Erythroblast (primary cell): ENCODE results near the gene NMT2.

Source experiments
- GATA1 ChIP-seq: IDR thresholded peaks from 2 replicates; pipeline ENCODE4 v1.6.1; 2011; ENCODE audit warnings: low read depth, mild to moderate bottlenecking, control low read depth, low read length, moderate library complexity
- POLR2A ChIP-seq: IDR thresholded peaks from 2 replicates; pipeline ENCODE4 v1.6.1; 2011; ENCODE audit warnings: mild to moderate bottlenecking, low read length

GRCh38 chr10:15176269-15176668, 7.8 kb upstream of the NMT2 start:
- TF ChIP-seq POLR2A (no peak), GATA1 (no peak)
